Activated naive CD8-positive, alpha-beta T cell treated with anti-CD3 and anti-CD28 coated beads, Interleukin-2, amount 50 U/mL, for 16 hours (primary cell): ENCODE results near the gene OR3A1.
"Not testable (repeated sequence)": the region's sequence is repeated elsewhere in the genome, so short reads cannot be mapped to it uniquely, and the experiment has no call there.

Source experiments
- DNase-seq: peaks from one replicate; pipeline ENCODE4 v3.0.0-alpha.2; 2020; ENCODE audit warnings: low read depth, low spot score

Gene OR3A1

GRCh38 chr17:3298260-3298659 is at the start of gene OR3A1:
Gene OR3A1 (minus strand): TSS chr17:3298360. CDS start chr17:3292582, 5,778 bp downstream.
- no peak for DNase-seq

GRCh38 chr17:3342782-3343181 is 44.6 kb upstream of the OR3A1 start:
- not testable (repeated sequence) for DNase-seq

GRCh38 chr17:3335876-3336275 is 37.7 kb upstream of the OR3A1 start:
- DNase-seq = no peak

GRCh38 chr17:3318336-3318735 is 20.2 kb upstream of the OR3A1 start:
- no peak for DNase-seq

- no peak for DNase-seq
These were observed 18.7 kb upstream of the OR3A1 start for GRCh38 chr17:3316836-3317235.

- DNase-seq = no peak
These were observed 10.4 kb upstream of the OR3A1 start for GRCh38 chr17:3308603-3309002.

GRCh38 chr17:3295632-3296031 is 2.5 kb downstream of the OR3A1 start:
- no peak for DNase-seq

- not testable (repeated sequence) for DNase-seq
These were observed 4.6 kb downstream of the OR3A1 start for GRCh38 chr17:3293548-3293947.

GRCh38 chr17:3282901-3283300 is 15.3 kb downstream of the OR3A1 start:
- DNase-seq = no peak

GRCh38 chr17:3276126-3276525 is 22.0 kb downstream of the OR3A1 start:
- no peak for DNase-seq

GRCh38 chr17:3271072-3271848 is 26.9 kb downstream of the OR3A1 start:
- no peak for DNase-seq

GRCh38 chr17:3260600-3260999 is 37.6 kb downstream of the OR3A1 start:
- DNase-seq = no peak

GRCh38 chr17:3260163-3260562 is 38.0 kb downstream of the OR3A1 start:
- no peak for DNase-seq

- DNase-seq = no peak
These were observed 41.6 kb downstream of the OR3A1 start for GRCh38 chr17:3256575-3256974.

GRCh38 chr17:3249013-3249412 is 49.1 kb downstream of the OR3A1 start:
- not testable (repeated sequence) for DNase-seq

GRCh38 chr17:3244841-3245240 is 53.3 kb downstream of the OR3A1 start:
- DNase-seq = not testable (repeated sequence)

GRCh38 chr17:3241044-3241443 is 57.1 kb downstream of the OR3A1 start:
- DNase-seq = not testable (repeated sequence)
